ENCODE data around the gene CD209.

The CD209 gene

DNA sequence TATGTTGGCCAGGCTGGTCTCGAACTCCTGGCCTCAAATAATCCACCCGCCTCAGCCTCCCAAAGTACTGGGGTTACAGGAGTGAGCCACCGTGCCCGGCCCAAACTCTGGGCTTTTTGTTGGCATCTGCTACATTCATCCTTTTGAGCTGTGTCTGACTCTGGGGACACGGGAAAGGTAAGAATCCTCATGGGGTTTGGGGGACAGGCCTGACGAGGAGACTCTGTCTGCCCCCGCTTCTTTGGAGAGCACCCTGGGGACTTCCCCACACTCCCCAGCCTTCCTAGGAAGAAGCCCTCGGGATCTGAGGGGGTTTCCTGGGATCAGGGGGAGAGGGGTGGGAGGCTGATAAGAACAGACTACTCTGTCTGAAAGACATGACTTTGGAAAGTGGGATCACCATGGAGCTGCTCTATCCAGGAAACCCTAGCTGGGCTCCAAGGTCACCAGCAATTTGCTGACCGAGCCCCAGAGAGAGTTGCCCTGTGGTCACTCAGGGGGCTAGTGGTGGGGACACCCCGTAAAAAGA is 37.3 kb downstream of the CD209 start:
- DNase-seq (ENCODE audit: insufficient read length, low spot score): no peak
- no peak for FAIRE-seq

DNA sequence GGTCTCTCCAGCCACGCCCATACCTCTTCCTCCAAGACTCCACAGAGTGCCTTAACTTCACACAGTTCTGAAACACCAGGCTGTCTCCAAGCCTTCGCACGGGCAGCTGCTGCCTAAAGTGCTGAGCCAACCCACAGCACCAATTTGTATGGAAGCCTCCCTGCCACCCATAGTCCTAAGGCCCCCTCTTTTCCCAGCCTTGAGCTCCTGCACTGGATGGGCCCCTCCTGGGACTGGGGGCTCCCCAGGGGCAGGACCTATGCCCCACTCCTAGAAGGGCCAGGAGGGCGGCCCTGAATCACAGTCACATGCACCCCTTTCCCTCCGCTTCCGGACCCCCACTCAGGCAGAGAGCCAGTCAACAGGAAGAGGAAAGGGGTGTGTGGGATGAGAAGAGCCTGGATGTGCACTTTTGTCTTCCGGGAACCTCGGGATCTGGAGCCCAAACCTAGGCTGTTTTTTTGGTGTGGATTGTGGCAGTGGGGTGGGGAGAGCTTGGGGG is 40.3 kb downstream of the CD209 start:
- DNase-seq (ENCODE audit: insufficient read length, low spot score) (no peak), FAIRE-seq (no peak)

DNA sequence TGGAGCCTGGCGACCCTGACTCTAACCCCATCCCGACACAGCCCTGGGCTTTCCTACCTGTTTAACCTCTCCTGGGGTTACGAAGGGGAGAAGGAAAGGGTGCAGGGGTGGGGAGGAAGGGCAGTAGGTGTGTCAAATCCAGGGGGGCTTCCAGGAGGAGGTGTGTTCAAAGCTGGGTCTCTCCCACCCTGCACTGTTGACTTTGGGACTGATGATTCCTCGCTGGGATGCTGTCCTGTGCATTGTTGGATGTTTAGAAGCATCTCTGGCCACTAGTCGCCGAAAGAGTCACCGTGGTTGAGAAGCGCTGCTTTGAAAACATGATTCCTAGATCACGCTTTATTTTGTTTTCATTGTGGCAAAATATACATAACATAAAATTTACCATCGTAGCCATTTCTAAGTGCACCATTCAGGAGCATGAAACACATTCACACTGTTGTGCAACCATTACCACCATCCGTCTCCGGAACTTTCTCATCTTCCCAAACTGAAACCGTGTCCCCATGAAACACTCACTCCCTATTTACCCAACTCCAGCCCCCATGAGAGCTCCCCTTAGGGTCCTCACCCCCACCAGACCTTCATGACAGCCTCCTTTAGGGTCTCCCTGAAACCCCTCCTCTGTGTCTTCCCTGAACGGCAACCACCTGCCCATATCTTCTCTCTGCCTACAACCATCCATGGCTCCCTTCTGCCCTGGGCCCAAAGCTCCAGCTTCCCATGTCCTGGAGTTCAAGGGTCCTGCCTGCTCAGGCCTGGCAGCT is 41.0 kb downstream of the CD209 start:
- DNase-seq (ENCODE audit: insufficient read length, low spot score) (no peak), FAIRE-seq (peak; percentile 72)

DNA sequence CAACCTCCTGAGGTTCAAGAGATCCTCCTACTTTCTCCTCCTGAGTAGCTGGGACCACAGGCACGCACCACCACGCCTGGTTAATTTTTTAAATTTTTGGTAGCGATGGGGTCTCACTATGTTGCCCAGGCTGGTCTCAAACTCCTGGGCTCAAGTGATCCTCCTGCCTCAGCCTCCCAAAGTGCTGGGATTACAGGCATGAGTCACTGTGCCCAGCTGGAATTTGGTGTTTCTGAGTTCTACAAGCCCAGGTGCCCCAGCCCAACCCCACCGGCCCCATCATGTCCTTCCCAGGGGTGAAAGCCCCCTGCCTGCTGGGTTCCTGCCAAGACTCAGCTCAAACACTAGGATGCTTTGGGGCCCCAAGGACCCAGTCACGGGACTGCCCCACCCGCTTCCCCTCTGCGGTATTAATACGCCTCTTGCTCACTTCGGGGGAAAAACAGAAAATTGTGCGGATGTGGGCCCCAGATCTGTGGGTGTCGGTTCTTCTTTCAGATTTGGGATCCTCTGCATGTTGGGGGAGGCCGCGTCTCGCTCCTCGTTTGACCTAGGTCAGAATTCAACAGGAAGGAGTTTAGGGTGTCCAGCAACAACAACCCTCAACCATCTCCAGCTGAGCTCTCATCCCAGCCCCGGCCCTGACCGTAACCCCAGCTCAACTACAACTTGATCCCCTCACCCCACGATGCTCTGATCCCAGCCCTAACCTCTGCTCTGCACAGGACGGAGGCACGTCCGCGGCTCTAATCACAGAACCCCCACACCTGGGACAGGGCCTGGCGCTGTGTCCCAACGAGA is 41.7 kb downstream of the CD209 start:
- DNase-seq (ENCODE audit: insufficient read length, low spot score) (no peak), FAIRE-seq (peak; percentile 100)

DNA sequence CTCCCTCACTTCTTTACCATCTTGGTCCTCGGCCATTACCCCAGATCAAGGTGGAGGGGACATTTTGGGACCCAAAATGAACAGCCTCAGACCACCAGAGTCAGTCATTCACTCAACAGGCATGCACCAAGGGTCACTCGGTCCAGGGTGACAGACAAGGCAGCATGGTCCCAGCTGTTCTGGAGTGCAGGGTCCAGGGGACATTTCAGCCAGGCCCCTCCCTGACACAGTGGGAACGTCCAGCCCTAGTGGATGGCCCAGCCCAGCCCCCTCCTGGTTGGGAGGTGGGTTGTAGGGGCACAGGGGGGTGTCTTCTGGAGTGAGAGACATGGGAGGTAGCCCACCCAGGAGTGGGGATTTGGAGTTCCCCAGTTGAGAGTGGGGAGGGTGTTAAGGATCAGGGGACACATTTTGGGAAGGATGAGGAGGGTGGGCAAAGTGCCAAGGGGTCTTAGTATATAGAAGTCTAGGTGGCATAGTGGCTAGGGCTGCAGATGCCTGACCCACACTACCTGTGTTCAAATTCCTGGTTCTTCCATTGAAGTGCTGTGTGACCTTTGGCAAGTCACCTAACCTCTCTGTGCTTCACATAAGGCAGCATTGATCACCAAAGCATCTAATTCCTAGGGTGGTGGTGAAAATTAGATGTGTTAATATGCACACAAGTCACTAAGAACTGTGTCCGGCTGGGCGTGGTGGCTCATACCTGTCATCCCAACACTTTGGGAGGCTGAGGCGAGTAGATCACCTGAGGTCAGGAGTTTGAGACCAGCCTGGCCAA is 42.9 kb downstream of the CD209 start:
- DNase-seq (ENCODE audit: insufficient read length, low spot score): no peak
- FAIRE-seq: no peak

DNA sequence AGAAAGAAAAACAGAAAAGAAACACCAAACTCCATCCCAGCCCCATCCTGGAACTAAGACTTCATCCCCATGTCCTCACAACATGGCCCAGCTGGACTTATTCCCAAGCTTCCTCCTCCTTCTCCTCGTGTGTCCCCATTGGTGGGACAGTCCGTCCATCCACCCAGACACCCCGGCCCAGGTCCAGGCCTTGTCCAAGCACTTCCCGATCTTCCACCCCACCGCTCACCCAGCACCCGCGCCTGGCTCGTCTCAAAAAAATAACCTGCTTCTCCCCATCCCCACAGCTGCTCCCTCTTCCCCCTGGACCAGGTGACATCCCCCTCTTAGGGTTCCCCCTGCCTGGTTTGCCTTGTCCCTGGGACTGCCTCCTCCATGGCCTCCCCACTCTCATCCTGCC is 44.0 kb downstream of the CD209 start:
- FAIRE-seq: no peak

DNA sequence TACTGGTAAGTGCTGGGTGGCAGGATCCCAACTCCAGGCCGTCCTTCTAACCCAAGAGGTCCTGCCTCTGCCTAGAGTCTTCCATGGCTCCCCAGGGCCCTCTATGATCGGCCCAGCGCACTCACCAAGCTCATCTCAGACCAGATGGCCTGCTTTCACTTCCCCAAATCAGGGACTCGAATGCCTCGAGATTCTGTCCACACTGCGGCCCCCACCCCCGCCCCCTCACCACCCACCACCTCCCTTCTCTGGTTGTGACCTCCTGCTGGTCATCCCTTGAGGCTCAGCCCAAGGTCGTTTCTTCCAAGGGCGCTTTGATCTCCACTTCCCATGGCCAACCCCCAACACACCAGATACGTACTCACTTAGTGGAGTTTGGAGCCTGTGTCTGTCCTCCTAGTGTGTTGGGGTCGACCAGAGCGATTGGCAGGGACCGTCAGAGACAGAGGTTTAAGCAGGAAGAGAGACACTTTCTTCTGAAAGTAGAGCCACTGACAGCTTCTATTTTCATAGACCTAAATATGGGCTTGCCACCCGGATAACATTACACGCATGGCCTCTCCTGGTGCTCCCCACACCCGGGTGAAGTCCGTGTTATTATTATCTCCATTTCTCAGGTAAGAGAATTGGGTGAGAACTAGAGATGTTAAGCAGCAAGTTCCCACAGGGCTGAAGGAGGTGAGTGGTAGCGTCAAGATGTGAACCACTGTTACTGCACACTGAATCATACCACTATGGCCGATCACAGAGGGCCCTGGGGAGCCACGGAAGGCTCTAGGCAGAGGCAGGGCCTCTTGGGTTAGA is 45.5 kb downstream of the CD209 start, which contains the start of gene FCER2:
Gene FCER2 (minus strand): TSS at position 478 of the 804 bp plus-strand sequence. CDS start 2,371 bp downstream, outside the sequence.
- FAIRE-seq (peak; percentile 98), DNase-seq (ENCODE audit: insufficient read length, low spot score) (no peak)

More for the DNA sequence above, 44.0 kb downstream of the CD209 start:
- DNase-seq (ENCODE audit: insufficient read length, low spot score): no peak

DNA sequence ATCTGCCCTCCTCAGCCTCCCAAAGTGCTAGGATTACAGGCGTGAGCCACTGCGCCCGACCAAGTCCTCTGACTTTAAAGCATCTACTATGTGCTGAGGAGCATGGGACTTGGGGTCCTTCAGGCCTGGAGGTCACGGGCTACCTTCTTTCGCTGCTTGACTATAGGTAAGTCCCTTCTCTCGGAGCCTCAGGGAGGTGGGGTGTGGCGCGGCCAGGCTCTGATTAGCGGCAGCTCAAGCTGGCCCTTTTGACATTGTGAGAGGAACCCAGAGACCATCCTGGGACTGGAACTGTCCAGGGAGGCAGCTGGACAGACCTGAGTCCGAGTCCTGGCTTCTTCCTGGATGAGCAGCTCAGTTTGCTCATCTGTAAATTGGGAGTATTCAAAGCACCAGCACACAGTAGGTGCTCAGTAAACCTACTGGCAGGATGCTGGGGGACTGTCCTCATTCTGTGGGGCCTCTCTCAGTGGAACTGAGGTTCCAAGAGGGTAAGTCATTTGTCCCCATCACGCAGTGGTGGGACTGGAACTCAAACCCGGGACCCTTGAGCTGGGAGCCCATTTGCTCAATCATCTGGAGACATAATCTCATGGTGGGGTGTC is 46.2 kb downstream of the CD209 start:
- DNase-seq (ENCODE audit: insufficient read length, low spot score) (no peak), FAIRE-seq (no peak)

DNA sequence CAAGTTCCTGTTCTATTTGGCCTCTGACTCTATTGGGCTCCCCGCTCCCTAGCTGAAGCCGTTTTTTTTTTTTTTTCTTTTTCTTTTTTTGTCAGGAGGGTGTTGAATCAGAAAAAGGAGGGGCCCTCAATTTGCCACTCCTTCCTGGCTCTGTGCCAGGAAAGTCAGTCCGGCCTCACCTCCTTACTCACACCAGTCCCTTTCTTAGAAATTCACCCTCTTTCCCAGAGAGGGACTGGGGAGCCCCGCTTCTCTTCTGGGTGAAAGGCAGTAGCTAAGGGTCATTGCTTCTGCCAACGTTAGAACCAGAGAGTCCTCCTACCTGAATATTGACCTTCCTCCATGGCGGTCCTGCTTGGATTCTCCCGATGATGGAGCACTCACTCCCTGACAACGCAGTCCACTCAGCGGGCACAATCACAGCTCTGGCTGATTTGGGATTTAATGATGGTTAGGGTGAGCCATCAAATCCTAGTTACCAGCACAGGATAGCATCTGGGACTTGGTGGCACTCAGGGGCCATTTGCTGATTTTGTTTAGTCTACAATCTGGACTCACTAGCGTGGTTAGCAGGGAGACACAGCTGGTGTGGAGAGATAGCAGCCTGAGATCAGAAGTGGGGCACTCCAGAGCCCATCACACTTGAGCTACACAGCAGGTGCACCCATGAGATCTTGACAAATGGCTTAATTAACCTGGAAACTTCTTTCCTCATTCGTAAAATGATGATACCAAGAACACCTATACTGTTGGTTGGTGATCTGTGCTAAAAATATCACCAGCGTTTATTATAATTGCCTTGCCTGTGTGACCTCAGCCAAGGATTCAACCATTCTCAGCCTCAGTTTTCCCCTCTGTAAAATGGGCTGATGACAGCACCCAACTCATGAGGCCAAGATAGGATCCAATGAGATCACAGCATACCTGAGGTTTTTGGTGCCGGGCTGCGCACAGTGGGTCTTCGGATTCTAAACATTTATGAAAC is 47.6 kb downstream of the CD209 start:
- FAIRE-seq: peak; percentile 93
- no peak for DNase-seq (ENCODE audit: insufficient read length, low spot score)

DNA sequence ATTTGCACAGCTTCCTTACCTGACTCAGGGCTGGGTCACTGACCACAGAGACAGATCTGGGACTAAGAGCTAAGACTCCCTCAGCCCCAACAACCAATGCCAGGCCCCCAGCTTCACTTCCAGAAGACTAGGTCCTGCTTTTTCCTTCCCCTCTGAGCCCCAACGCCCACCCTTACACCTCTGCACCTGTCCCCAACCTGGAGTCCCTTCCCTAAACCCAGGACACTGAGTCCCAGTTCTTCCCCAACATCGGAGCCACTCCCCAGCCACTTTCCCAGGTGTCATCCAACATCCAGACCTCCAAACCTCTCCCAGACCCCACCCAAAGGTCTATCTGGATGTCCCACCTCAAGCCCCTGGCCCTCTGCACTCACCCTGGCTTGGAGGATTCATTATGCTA is 48.3 kb downstream of the CD209 start:
- DNase-seq (ENCODE audit: insufficient read length, low spot score) (no peak), FAIRE-seq (no peak)

DNA sequence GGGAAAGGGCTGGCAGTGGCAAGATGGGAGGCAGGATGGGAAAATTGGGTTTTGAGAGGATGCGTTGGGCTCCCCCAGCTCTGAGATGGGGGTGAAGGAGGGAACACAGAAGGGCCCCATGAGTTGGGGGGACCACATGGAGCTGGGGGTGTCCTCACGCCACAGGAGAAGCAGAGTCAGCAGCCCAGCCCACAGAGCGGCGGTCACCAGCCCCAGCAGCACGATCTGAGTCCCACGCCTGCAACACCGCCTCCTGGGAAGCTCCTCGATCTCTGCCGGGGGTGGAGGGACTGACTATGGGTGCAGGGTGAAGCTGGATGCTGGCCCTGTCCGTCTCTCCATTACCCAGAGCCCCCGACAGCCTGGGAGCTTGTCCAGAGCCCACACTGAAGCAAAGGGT is 48.8 kb downstream of the CD209 start:
- FAIRE-seq: no peak
- DNase-seq (ENCODE audit: insufficient read length, low spot score): no peak

DNA sequence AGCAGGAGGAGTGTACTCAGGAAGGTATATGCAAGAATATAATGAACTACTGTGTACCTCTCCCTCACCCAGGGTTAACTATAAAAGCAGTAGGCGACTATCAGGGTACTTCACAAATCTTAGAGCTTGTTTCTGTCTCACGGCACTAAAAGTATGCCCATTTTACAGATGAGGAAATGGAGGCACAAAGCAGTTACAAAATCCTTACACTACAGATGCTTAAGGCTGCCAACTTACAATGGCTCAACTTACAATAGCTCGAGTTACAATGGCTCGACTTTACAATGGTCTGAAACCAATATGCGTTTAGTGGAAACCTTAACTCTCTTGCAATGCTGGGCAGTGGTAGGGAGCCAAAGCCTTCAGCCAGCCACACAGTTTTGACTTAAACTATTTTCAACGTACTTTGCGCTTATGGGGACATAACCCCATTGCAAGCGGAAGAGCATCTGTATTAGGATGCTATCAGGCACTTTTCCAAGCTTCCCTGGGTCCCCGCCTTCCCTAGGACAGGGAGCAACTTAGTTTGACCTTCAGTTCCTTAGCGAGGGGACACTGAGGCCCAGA is 49.5 kb downstream of the CD209 start:
- no peak for DNase-seq (ENCODE audit: insufficient read length, low spot score)
- FAIRE-seq: no peak

DNA sequence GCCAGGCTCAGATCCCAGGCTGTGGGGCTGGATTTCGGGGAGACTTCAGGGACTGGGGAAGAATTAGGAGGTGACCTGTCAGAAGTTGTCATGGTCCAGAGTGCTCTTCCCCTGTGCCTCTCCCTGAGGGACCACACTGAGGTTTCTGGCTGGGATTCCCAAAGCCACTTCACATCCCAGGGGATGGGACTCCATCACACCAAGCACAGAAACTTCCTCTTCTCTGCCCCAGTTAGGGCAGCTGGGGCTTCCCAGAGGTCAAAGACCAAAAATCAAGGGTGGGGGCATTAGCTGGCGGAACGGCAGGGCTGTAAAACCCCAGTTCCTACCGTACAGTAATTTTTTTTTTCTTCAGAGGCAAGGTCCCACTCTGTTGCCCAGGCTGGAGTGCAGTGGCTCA is 52.8 kb downstream of the CD209 start:
- DNase-seq (ENCODE audit: insufficient read length, low spot score) (no peak), FAIRE-seq (no peak)

DNA sequence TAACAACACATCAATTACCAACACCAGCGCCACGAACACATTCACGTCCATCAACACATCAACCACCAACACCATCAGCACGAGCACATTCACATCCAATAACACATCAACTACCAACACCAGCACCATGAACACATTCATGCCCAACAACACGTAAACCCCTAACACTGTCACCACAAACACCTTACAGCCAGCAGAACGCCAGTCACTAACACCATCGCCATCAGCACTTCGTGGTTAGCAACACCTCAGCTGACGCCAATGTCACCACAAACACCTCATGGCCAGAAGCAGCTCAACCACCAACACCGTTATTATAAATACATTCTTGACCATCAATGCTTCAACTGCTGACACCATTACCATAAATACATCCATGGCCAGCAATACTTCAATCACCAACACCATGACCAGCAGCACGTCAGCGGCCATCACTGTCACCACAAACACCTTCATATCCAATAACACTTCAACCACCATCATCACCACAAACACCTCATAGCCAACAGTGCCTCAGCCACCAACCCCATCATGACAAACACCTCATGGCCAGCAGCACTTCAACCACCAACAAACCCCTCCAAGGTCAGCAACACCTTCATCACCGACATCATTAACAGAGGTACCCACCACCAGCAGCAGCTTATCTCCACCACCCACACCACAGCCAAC is 54.8 kb downstream of the CD209 start:
- DNase-seq (ENCODE audit: insufficient read length, low spot score): no peak
- FAIRE-seq: no peak

DNA sequence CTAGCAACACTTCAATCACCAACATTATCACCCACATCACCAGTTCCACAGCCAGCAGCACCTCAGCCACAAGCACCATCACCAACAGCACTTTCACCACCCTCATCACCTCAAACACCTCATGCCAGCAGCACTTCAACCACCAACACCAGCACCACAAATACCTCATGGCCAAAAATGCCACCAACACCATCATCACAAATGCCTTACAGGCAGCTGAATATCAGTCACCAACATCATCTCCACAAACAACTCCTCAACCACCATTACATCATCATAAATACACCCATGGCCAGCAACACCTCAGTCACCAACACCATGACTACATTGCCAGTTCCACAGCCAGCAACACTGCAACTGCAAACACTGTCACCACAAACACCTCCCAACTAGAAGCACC is 55.8 kb downstream of the CD209 start:
- FAIRE-seq (no peak), DNase-seq (ENCODE audit: insufficient read length, low spot score) (no peak)

DNA sequence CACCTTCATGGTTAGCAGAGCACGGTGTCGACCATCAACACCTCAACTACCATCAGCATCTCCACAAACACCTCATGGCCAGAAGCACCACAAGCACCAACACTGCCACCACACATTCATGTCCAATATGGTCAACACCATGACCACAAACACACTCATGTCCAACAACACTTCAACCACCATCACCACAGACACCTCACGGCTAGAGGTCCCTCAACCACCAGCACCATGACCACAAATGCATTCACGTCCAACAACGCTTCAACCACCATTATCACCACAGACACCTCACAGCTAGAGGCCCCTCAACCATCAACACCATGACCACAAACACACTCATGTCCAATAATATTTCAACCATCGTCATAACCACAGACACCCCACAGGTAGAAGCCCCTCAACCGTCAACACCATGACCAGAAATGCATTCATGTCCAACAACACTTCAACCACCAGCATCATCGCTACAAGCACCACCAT is 56.5 kb downstream of the CD209 start:
- DNase-seq (ENCODE audit: insufficient read length, low spot score) (no peak), FAIRE-seq (peak; percentile 66)
